MCF 10A (cell line): ENCODE results near the gene PODXL2. TPM values are rescaled to one million over a fixed set of nuclear protein-coding genes. Genes with fewer than 3 reads are reported as not detected.
A peak's percentile ranks its signal among the peaks of the same experiment; 100 is the strongest.

ENCODE experiments used
- BruUV-seq: library from RNA; stranded (reverse); fragments of 400-500 nt; replicated peaks from 2 replicates; lab custom pipeline; 2021; lab: Mats Ljungman, UMichigan
- CTCF ChIA-PET: fragments of 300-600 bp; sonication (Branson Sonifier 250); formaldehyde crosslinking; extraction: SDS; loops from one replicate; lab custom pipeline; 2021; ENCODE audit warnings: antibody characterized with exemption, inconsistent platforms; lab: Yijun Ruan, JAX
- POLR2A ChIA-PET: fragments of 300-600, 350-650 bp; sonication (Branson Sonifier 250); formaldehyde crosslinking; extraction: SDS; loops from one replicate; lab custom pipeline; 2020; ENCODE audit warnings: antibody characterized with exemption, inconsistent platforms; lab: Yijun Ruan, JAX
- DNase-seq: peaks from one replicate; pipeline ENCODE4 v3.0.0-alpha.2; 2018; ENCODE audit not compliant: unreplicated experiment
- H3K27ac Mint-ChIP-seq: one replicate; pipeline ENCODE4 v1.8.0; 2022; ENCODE audit warnings: mild to moderate bottlenecking, low read depth, mixed read lengths; ENCODE audit not compliant: unreplicated experiment
- H3K27me3 Mint-ChIP-seq: one replicate; pipeline ENCODE4 v1.8.0; 2022; ENCODE audit warnings: mixed read lengths; ENCODE audit not compliant: insufficient read depth, unreplicated experiment
- H3K36me3 Mint-ChIP-seq: one replicate; pipeline ENCODE4 v1.8.0; 2022; ENCODE audit warnings: mild to moderate bottlenecking, moderate library complexity, mixed read lengths; ENCODE audit not compliant: insufficient read depth, unreplicated experiment
- H3K4me1 Mint-ChIP-seq: one replicate; pipeline ENCODE4 v1.8.0; 2022; ENCODE audit warnings: mixed read lengths; ENCODE audit not compliant: insufficient read depth, unreplicated experiment
- H3K4me3 Mint-ChIP-seq: one replicate; pipeline ENCODE4 v1.8.0; 2022; ENCODE audit warnings: mild to moderate bottlenecking, moderate library complexity, mixed read lengths; ENCODE audit not compliant: unreplicated experiment
- H3K9me3 Mint-ChIP-seq: one replicate; pipeline ENCODE4 v1.8.0; 2022; ENCODE audit warnings: mixed read lengths; ENCODE audit not compliant: unreplicated experiment
- CTCF ChIP-seq: fragments of 200-600 bp; IDR thresholded peaks from one replicate; pipeline ENCODE4 v1.8.0; 2022; ENCODE audit warnings: antibody characterized with exemption, mild to moderate bottlenecking; ENCODE audit not compliant: unreplicated experiment
- intact Hi-C: fragments of 100-400 bp; cut with micrococcal nuclease; formaldehyde crosslinking; loops from 2 replicates; pipeline ENCODE4 v1.14.1; 2022
- total RNA-seq: library from RNA; stranded (reverse); gene quantifications from 2 replicates; pipeline ENCODE4 v1.2.3, GENCODE V29; 2022

PODXL2 gene
- total RNA-seq, 1 experiment from 2014 or later = 10.1 TPM

GRCh38 chr3:127615631-127616305 is 13.2 kb upstream of the PODXL2 start:
- TF ChIP-seq CTCF = no peak
- Mint-ChIP-seq H3K4me1 (peaks cover 12% of the 10 kb centered on the region), H3K27ac (peak overlapping the region; percentile 6), H3K9me3 (no peaks in the 10 kb centered on the region), H3K4me3 (no peak overlapping the region), H3K36me3 (peaks cover 35% of the 10 kb centered on the region), H3K27me3 (no peaks in the 10 kb centered on the region)
- intact Hi-C loops = no loop called here
- no peak for DNase-seq
- ChIA-PET POLR2A (no interaction called here), CTCF (no interaction called here)
- no TSS peak for BruUV-seq

GRCh38 chr3:127616836-127617605 is 12.0 kb upstream of the PODXL2 start:
- Mint-ChIP-seq H3K27me3 (no peaks in the 10 kb centered on the region), H3K9me3 (no peaks in the 10 kb centered on the region), H3K4me3 (no peak overlapping the region), H3K4me1 (peaks cover 12% of the 10 kb centered on the region), H3K36me3 (peaks cover 31% of the 10 kb centered on the region), H3K27ac (no peak overlapping the region)
- POLR2A ChIA-PET = no interaction called here
- CTCF ChIA-PET = no interaction called here
- no peak for TF ChIP-seq CTCF
- no peak for DNase-seq
- no TSS peak for BruUV-seq
- intact Hi-C loops = no loop called here

- H3K27me3 Mint-ChIP-seq = no peaks in the 10 kb centered on the region
- ChIA-PET CTCF (no interaction called here), POLR2A (no interaction called here)
- TF ChIP-seq CTCF = no peak
- BruUV-seq = no TSS peak
- peaks cover 27% of the 10 kb centered on the region for H3K36me3 Mint-ChIP-seq
- intact Hi-C loops = no loop called here
- H3K4me3 Mint-ChIP-seq = no peak overlapping the region
- no peaks in the 10 kb centered on the region for H3K9me3 Mint-ChIP-seq
- peak overlapping the region; percentile 76 for H3K27ac Mint-ChIP-seq
- peaks cover 12% of the 10 kb centered on the region for H3K4me1 Mint-ChIP-seq
- no peak for DNase-seq
These were observed 10.1 kb upstream of the PODXL2 start for GRCh38 chr3:127618891-127619290.

GRCh38 chr3:127620637-127621375 is 8.2 kb upstream of the PODXL2 start:
- CTCF ChIA-PET = interaction anchor here (0.6 to 1.3 kb wide), 5 partner anchors 11 to 46 kb away, joined by 3 to 5 read pairs (median 3); no protein-coding TSS in a partner anchor
- intact Hi-C loops = no loop called here

More at GRCh38 chr3:127620637-127621375, 8.2 kb upstream of the PODXL2 start:
- POLR2A ChIA-PET = interaction anchor here (1.1 kb wide), 1 partner anchor 51 kb away, joined by 3 read pairs; no protein-coding TSS in a partner anchor
- DNase-seq = no peak
- no TSS peak for BruUV-seq
- Mint-ChIP-seq H3K27ac (no peak overlapping the region), H3K27me3 (no peaks in the 10 kb centered on the region), H3K4me3 (no peak overlapping the region), H3K9me3 (no peaks in the 10 kb centered on the region), H3K36me3 (peaks cover 21% of the 10 kb centered on the region), H3K4me1 (peaks cover 3% of the 10 kb centered on the region)
- no peak for TF ChIP-seq CTCF
